ENCODE data around the gene PAFAH1B2.
"Not testable (repeated sequence)": the region's sequence is repeated elsewhere in the genome, so short reads cannot be mapped to it uniquely, and the experiment has no call there.

PAFAH1B2 gene

GRCh38 chr11:117203069-117203407 lies 59.0 kb downstream of the PAFAH1B2 start:
- peaks cover 6% of the 10 kb centered on the region for H3K36me3 ChIP-seq
- H3K4me1 ChIP-seq, result no peaks in the 10 kb centered on the region
- no peak for TF ChIP-seq CTCF (IDR thresholded peaks at IDR 0.05; ENCODE audit: low read depth, low read length)
- H3K9me3 ChIP-seq, result no peaks in the 10 kb centered on the region
- H3K4me3 ChIP-seq (ENCODE audit: low read depth, low read length), result no peak overlapping the region
- no peaks in the 10 kb centered on the region for H3K27me3 ChIP-seq
- no peak for DNase-seq

- no peaks in the 10 kb centered on the region for H3K4me1 ChIP-seq
- H3K4me3 ChIP-seq (ENCODE audit: low read depth, low read length), result no peak overlapping the region
- no peak for DNase-seq
- H3K9me3 ChIP-seq, result no peaks in the 10 kb centered on the region
- H3K27me3 ChIP-seq, result no peaks in the 10 kb centered on the region
- H3K36me3 ChIP-seq, result peaks cover 6% of the 10 kb centered on the region
- no peak for TF ChIP-seq CTCF (IDR thresholded peaks at IDR 0.05; ENCODE audit: low read depth, low read length)
These were observed 60.4 kb downstream of the PAFAH1B2 start for GRCh38 chr11:117204283-117205080.

- H3K4me1 ChIP-seq, result no peaks in the 10 kb centered on the region
These were observed 61.2 kb downstream of the PAFAH1B2 start for GRCh38 chr11:117205211-117205818.

GRCh38 chr11:117206111-117206510 lies 62.0 kb downstream of the PAFAH1B2 start:
- H3K4me3 ChIP-seq (ENCODE audit: low read depth, low read length); DNase-seq; H3K4me1 ChIP-seq; H3K9me3 ChIP-seq; H3K27me3 ChIP-seq; H3K36me3 ChIP-seq: not testable (repeated sequence)

More at GRCh38 chr11:117205211-117205818, 61.2 kb downstream of the PAFAH1B2 start:
- DNase-seq, result no peak
- H3K9me3 ChIP-seq, result no peaks in the 10 kb centered on the region
- H3K4me3 ChIP-seq (ENCODE audit: low read depth, low read length), result no peak overlapping the region
- no peaks in the 10 kb centered on the region for H3K27me3 ChIP-seq
- H3K36me3 ChIP-seq, result peaks cover 6% of the 10 kb centered on the region
- no peak for TF ChIP-seq CTCF (IDR thresholded peaks at IDR 0.05; ENCODE audit: low read depth, low read length)

GRCh38 chr11:117206859-117207258 lies 62.8 kb downstream of the PAFAH1B2 start:
- H3K27me3 ChIP-seq; H3K4me1 ChIP-seq; H3K36me3 ChIP-seq; H3K4me3 ChIP-seq (ENCODE audit: low read depth, low read length); H3K9me3 ChIP-seq; DNase-seq: not testable (repeated sequence)

GRCh38 chr11:117207481-117207880 lies 63.4 kb downstream of the PAFAH1B2 start:
- not testable (repeated sequence) for H3K27me3 ChIP-seq; H3K36me3 ChIP-seq; H3K9me3 ChIP-seq; H3K4me1 ChIP-seq; DNase-seq; H3K4me3 ChIP-seq (ENCODE audit: low read depth, low read length)

- DNase-seq; H3K27me3 ChIP-seq; H3K4me3 ChIP-seq (ENCODE audit: low read depth, low read length); H3K36me3 ChIP-seq; H3K4me1 ChIP-seq; H3K9me3 ChIP-seq: not testable (repeated sequence)
These were observed 64.6 kb downstream of the PAFAH1B2 start for GRCh38 chr11:117208710-117209109.

- H3K9me3 ChIP-seq; DNase-seq; H3K4me3 ChIP-seq (ENCODE audit: low read depth, low read length); H3K4me1 ChIP-seq; H3K27me3 ChIP-seq: not testable (repeated sequence)
- H3K36me3 ChIP-seq, result peaks cover 11% of the 10 kb centered on the region
These were observed 65.5 kb downstream of the PAFAH1B2 start for GRCh38 chr11:117209351-117210125.

Measured in BE2C (cell line).